ENCODE data around the gene KIAA0513.

Gene KIAA0513

GRCh38 chr16:85090873-85091521 lies 63.4 kb downstream of the KIAA0513 start:
- DNase-seq (ENCODE audit: low spot score) = no peak

- DNase-seq (ENCODE audit: low spot score) = no peak
Observed at GRCh38 chr16:85091522-85091910, 63.9 kb downstream of the KIAA0513 start.

GRCh38 chr16:85092309-85092708 lies 64.7 kb downstream of the KIAA0513 start:
- no peak for DNase-seq (ENCODE audit: low spot score)

- DNase-seq (ENCODE audit: low spot score) = no peak
Observed at GRCh38 chr16:85092851-85093250, 65.3 kb downstream of the KIAA0513 start.

GRCh38 chr16:85093705-85094104 lies 66.1 kb downstream of the KIAA0513 start:
- DNase-seq (ENCODE audit: low spot score) = no peak

- DNase-seq (ENCODE audit: low spot score) = no peak
Observed at GRCh38 chr16:85094176-85094805, 66.7 kb downstream of the KIAA0513 start.

GRCh38 chr16:85094812-85095211 lies 67.2 kb downstream of the KIAA0513 start:
- no peak for DNase-seq (ENCODE audit: low spot score)

GRCh38 chr16:85096921-85097320 lies 69.3 kb downstream of the KIAA0513 start:
- DNase-seq (ENCODE audit: low spot score) = no peak

GRCh38 chr16:85098565-85098964 lies 71.0 kb downstream of the KIAA0513 start:
- no peak for DNase-seq (ENCODE audit: low spot score)

GRCh38 chr16:85100265-85100664 lies 72.7 kb downstream of the KIAA0513 start:
- DNase-seq (ENCODE audit: low spot score) = no peak

- DNase-seq (ENCODE audit: low spot score) = no peak
Observed at GRCh38 chr16:85101956-85102630, 74.5 kb downstream of the KIAA0513 start.

- DNase-seq (ENCODE audit: low spot score) = no peak
Observed at GRCh38 chr16:85103114-85104079, 75.8 kb downstream of the KIAA0513 start.

- DNase-seq (ENCODE audit: low spot score) = no peak
Observed at GRCh38 chr16:85104147-85104546, 76.6 kb downstream of the KIAA0513 start.

- peak; percentile 32 for DNase-seq (ENCODE audit: low spot score)
Observed at GRCh38 chr16:85104821-85105391, 77.3 kb downstream of the KIAA0513 start.

GRCh38 chr16:85105475-85105874 lies 77.9 kb downstream of the KIAA0513 start:
- DNase-seq (ENCODE audit: low spot score) = no peak

- DNase-seq (ENCODE audit: low spot score) = no peak
Observed at GRCh38 chr16:85107083-85107482, 79.5 kb downstream of the KIAA0513 start.

- DNase-seq (ENCODE audit: low spot score) = no peak
Observed at GRCh38 chr16:85107532-85107931, 79.9 kb downstream of the KIAA0513 start.

- no peak for DNase-seq (ENCODE audit: low spot score)
Observed at GRCh38 chr16:85110105-85110504, 82.5 kb downstream of the KIAA0513 start.

GRCh38 chr16:85111184-85111583 lies 83.6 kb downstream of the KIAA0513 start:
- no peak for DNase-seq (ENCODE audit: low spot score)

- DNase-seq (ENCODE audit: low spot score) = no peak
Observed at GRCh38 chr16:85112364-85112763, 84.8 kb downstream of the KIAA0513 start, which contains the start of gene CIBAR2. Gene CIBAR2 (minus strand): TSS chr16:85112472. CDS start chr16:85112352, 120 bp downstream.

GRCh38 chr16:85113168-85113733 lies 85.7 kb downstream of the KIAA0513 start:
- no peak for DNase-seq (ENCODE audit: low spot score)

All from CD4-positive, alpha-beta T cell treated with Interleukin-15 for 4 hours (primary cell).